ENCODE results near the gene ZNF555. TPM values are rescaled to one million over a fixed set of nuclear protein-coding genes. Genes with fewer than 3 reads are reported as not detected.

Gene ZNF555
- total and polyA plus RNA-seq, 10 of the 15 experiments (the other 5 are each of a cell fraction or from before 2014, with no cell fraction given): 0.58 to 1.9 (median 1.2) TPM

- no peak for TF ChIP-seq PRDM15 (CRISPR knock-in tag; IDR thresholded peaks at IDR 0.05)
- TF ChIP-seq PBX3 (IDR thresholded peaks at IDR 0.05; ENCODE audit: insufficient replicate concordance, low read depth, low read length): no peak
- no peak for TF ChIP-seq KAT2A (conservative IDR thresholded peaks at IDR 0.05; ENCODE audit: control insufficient read depth, low read depth, low read length)
- TF ChIP-seq RELB (IDR thresholded peaks at IDR 0.05; ENCODE audit: low read depth): no peak
- TF ChIP-seq TARDBP (IDR thresholded peaks at IDR 0.05; ENCODE audit: borderline replicate concordance): no peak
- TF ChIP-seq ATF7 (IDR thresholded peaks at IDR 0.05; ENCODE audit: low read depth): no peak
- no peak for TF ChIP-seq ELK1 (IDR thresholded peaks at IDR 0.05; ENCODE audit: low read depth, low read length)
- TF ChIP-seq CREB1 (IDR thresholded peaks at IDR 0.05; ENCODE audit: low read depth): no peak
- no peak for TF ChIP-seq E2F4 (IDR thresholded peaks at IDR 0.05; ENCODE audit: low read depth, low read length)
- TF ChIP-seq IRF5 (IDR thresholded peaks at IDR 0.05; ENCODE audit: borderline replicate concordance): no peak
- TF ChIP-seq DPF2 (IDR thresholded peaks at IDR 0.05): no peak
Observed at GRCh38 chr19:2845107-2845506, 3.8 kb downstream of the ZNF555 start (continued).
